GM12874 (cell line): ENCODE data around the gene CRACDL.

Source experiments
- CTCF ChIP-seq: IDR thresholded peaks from 2 replicates; pipeline ENCODE4 v1.5.1; 2011; ENCODE audit warnings: low read depth, mild to moderate bottlenecking, control low read depth, low read length, moderate library complexity; ENCODE audit not compliant: insufficient read depth

Gene CRACDL

GRCh38 chr2:98795891-98796676, 139.9 kb downstream of the CRACDL start:
- TF ChIP-seq CTCF: no peak

GRCh38 chr2:98793897-98794830, 141.9 kb downstream of the CRACDL start:
- TF ChIP-seq CTCF: no peak

DNA sequence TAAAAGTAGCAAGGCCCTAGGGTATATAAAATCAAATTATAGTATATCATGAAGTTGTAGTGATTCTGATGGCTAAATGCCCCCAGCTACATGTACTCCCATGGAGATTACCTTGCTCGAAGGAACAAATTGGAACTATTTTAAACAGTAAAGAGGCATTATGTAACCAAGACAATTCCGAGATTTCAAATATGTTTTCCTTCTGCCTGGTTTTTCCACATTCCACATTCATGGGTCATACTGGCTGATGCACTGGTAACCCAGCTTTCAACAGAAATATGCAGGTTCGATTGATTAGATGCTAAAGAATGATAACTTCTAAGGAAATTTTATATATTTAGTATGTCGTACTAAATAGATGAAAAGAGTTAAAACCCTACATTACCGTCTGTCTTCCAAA, 142.8 kb downstream of the CRACDL start:
- no peak for TF ChIP-seq CTCF

- no peak for TF ChIP-seq CTCF
Observed at GRCh38 chr2:98790221-98790620, 145.8 kb downstream of the CRACDL start.

- TF ChIP-seq CTCF: no peak
Observed at GRCh38 chr2:98787700-98788099, 148.3 kb downstream of the CRACDL start.

DNA sequence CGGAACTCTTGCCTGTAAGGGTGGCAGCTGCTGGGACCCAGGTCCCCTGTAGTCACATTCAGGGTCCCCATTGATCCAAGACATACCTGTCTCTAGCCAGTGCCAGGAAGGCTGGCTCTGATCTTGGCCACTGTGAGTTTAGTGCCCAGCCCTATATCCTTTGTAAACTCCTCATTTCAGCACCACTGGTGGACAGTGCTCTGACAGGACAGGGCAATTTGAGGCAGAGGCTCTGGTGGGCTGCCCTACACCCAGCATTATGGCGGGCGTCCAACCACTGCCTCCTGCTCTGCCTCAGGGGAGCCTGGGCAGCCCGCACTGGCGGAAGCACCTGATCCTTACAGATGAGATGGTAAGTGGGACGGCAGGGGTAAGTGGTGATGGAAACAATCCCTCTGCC, 149.8 kb downstream of the CRACDL start:
- TF ChIP-seq CTCF: no peak

- no peak for TF ChIP-seq CTCF
Observed at GRCh38 chr2:98782570-98782969, 153.5 kb downstream of the CRACDL start.
